Erythroblast (primary cell): Measurements from ENCODE around the gene ZNF638.

ENCODE experiments used
- GATA1 ChIP-seq: IDR thresholded peaks from 2 replicates; pipeline ENCODE4 v1.6.1; 2011; ENCODE audit warnings: low read depth, mild to moderate bottlenecking, control low read depth, low read length, moderate library complexity
- POLR2A ChIP-seq: IDR thresholded peaks from 2 replicates; pipeline ENCODE4 v1.6.1; 2011; ENCODE audit warnings: mild to moderate bottlenecking, low read length

- no peak for TF ChIP-seq POLR2A
- TF ChIP-seq GATA1, result no peak
Measured at GRCh38 chr2:71422786-71423185, 91.2 kb downstream of the ZNF638 start.
